COR-L47 (cell line): ENCODE data around the gene CYCS.

ENCODE experiments used
- DNase-seq: peaks from one replicate; lab custom pipeline; 2025; lab: John Stamatoyannopoulos, UW

CYCS gene

DNA sequence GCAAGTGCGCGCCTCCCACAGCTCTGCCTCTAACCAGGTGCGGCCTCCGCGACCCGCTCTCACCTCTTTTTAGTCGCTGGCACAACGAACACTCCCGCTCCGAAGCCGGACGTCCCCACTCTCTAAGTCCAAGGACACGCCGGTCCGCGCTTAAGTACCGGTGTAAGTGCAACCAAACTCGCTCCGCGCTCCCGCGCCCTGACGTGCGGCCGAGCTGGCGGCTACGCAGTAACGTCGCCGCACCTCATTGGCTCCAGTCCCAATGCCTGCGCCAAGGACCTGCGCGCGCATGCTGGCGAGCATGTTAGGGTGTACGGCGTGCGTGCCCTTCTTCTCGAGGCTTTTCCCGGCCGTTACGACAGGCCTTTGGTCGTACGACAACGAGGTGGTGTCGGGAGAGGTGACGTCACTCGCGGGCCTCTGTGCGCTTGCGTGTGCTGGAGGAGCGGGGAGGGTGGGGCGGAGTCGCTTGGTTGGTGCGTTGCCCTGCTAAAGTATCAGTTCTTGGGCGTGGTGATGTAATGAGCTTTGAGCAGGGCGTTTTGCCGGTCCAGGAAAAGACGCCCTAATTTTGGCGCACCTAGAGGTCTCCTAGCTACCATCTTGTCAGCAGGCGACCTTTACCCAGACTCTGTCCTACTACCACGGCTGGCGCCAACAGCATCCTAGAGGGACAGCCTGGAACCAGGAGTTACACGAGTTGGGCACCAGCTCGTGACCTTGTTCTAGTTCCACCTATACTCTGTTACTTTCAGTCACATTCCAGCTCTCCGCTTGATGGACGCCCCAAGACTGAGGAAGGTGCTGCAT, at the start of gene CYCS:
Gene CYCS, minus strand, starts transcription at position 124 of the 810 bp plus-strand sequence. CDS start 1,141 bp downstream, outside the sequence.
- peak; percentile 100 for DNase-seq

DNA sequence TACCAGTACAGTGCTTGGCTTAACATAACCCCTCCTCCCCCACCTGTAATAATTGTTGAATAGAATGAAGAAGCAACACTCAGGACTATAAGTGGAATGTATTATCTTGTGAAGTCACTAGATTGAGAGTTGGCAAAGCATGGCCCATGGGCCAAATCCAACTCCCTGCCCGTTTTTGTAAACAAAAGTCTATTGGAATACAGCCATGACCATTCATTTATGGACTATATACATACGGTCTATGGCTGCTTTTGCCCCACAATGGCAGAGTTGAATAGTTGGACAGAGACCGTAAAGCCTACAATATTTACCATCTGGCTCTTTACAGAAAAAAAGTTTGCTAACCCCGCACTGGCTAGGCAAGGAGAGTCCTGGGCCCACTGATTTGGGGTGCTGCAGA, 48.1 kb upstream of the CYCS start:
- no peak for DNase-seq

DNA sequence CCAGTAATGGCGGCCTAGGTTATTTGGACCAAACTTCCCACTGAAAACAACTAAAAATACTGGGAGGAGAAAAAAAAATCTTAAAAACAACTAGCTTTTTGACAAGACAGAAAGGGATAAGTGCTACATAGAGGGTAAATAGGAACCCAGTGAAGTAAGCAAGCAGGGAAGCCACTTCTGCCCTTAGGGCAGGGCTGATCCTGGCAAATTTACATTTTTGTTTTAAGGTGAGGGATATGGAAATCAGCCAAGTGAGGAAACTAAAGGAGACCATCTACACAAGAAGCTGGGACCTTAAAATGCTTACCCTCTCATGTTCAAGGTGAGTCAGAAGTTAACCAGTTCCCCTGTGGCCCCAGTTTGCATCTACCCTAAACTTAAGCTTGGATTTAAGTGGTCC, 46.5 kb upstream of the CYCS start:
- DNase-seq = no peak

DNA sequence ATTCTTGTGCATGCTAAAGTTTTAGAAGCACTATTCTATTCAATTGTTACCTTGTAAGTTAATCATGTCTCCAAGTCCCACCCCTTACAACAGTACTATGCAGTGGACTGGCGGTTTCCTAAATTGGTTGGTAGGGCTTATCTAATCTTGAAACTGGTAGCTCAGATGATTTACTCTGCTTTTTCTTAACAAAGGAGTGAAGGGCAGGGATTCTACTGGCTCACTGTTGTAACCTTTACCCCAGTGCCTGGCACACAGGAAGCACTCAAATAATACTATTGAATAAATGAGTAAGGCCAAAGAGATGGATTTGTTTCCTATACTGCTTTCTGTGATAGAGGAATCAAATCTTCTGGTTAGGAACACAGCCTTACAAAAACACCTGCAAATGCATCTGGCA, 46.0 kb upstream of the CYCS start:
- no peak for DNase-seq

- DNase-seq = no peak
Observed at GRCh38 chr7:25169683-25170082, 44.6 kb upstream of the CYCS start.

DNA sequence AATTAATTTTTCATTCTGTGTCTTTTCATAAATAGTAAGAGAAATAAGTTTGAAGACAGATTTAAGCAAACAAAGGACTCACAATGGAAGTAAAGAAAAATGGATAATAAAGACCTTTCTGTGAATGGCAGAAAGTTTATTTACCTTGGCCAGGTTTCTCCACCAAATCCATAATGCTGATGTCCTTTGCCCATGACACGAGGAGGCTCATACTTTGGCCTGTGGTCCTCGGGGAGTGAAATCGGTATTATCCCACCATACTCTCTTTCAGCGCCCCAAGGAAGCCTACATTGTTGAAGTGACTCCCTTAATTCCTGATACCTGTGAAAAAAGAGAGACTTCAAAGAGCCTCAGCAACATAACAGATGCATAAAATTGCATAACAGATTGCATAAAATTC, 43.1 kb upstream of the CYCS start:
- no peak for DNase-seq

DNA sequence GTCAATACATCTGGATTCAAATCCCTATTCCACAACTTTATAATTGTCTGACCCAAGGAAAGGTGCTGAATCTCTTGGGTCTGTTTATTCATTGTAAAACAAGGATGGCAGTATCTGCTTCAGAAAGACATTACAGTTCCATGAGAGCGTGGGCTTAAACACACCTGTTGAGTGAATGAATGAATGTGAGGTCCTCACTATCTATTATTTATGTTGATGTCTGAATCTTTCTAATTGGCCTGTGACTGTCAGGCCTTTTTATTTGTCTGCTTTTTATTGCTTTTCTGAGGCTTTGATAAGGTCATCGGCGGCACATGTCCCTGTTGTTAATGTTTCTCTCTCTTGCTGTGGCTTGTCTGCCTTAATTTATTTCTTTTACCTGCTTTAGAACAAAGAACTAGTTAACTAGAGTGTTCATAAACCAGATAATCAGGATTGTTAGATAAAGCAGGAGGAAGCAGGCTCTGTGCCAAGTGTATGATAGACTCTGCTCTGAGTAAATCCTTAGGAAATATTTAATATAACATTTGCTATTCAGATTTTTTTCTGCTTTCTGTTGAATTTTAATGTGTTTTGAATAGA, 42.3 kb upstream of the CYCS start:
- DNase-seq = peak; percentile 57

DNA sequence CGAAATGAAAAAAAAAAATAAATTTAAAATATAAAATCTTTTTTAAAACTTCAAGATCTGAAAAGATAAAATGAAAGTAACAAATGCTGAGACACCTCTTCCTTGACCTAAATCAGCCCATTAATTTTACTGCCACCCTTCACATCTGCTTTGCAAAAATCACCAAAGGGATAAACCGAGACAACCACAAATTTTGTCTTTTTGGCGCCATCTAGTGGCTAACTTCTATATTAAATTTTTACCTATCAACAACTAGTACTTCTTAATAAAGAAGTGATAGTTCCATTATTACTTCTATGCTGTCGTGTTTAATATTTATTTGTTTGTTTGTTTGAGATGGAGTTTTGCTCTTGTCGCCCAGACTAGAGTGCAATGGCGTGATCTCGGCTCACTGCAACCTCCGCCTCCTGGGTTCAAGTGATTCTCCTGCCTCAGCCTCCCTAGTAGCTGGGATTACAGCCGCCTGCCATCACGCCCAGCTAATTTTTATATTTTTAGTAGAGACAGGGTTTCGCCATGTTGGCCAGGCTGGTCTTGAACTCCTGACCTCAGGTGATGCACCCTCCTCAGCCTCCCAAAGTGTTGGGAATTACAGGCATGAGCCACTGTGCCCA, 35.0 kb upstream of the CYCS start:
- DNase-seq = peak; percentile 44

DNA sequence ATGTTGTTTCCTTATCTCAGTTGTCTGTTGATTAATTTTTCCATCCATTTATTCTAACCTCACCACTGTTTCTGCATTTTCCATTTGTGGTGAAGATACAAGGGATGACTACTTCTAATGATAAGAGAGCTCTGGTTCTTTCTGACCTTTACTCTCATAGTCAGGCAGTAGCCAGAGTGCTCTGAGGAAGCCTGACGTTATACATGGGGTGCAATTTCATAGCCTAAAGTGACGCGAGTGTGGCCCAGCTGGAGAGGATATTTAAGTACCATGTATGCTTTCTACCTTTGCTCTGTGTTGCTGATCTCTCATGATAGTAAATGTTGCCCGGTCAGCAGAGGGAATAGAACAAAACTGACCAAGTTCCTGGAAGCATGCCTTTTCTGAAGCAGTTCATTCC, 33.9 kb upstream of the CYCS start:
- no peak for DNase-seq

DNA sequence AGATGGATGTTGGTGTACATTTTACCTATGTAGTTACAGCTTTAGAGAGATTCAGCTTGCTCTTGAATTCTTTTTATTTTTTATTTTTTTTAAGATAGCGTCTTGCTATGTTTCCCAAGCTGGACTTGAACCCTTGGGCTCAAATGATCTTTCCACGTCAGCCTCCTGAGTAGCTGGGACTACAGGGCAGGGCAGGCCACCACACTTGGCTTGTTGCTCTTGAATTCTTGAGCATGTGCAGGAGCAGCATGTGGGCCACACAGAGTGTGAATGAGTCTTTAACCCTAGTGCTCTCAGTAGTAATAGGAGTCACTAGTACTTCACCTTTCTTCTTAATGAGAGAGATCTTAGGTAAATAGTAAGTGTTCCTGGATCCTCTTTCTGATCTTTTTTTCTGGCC, 26.7 kb upstream of the CYCS start:
- DNase-seq = no peak

- no peak for DNase-seq
Observed at GRCh38 chr7:25149836-25150235, 24.8 kb upstream of the CYCS start.

DNA sequence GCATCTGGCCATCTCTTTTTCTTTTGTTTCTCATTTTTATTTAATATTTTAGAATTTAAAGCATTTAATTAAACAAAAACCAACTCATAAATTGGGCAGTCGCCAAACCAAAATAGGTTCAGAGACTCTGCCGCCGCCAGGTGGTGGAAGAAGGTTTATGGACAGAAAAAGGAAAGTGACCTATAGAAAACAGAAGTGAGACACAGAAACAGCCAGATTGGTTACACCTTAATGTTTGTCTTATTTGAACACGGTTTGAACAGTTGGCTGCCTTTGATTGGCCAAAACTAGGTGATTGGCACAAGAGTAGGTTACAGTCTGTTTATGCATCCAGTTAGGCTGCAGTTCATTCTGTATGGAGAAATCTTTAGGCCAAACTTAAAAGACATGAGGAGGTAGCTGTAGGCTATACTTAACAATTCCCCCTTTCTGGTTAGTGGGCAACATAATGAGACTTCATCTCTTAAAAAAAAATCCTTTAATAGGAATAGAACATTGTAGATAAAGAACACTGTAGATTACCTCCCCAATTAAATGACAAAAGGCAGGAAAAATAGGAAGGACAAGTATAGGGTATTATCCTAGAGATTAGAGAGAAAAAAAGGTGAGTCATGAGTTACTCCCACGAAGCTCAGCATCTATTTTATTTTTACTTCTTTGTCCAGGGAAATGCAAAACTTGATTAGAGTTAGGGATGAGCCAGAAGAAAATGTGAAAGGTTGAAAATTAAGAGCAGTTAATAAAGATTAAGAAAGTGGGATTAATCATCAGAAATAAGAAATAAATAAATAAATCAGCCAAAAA, 23.9 kb upstream of the CYCS start:
- DNase-seq = no peak

DNA sequence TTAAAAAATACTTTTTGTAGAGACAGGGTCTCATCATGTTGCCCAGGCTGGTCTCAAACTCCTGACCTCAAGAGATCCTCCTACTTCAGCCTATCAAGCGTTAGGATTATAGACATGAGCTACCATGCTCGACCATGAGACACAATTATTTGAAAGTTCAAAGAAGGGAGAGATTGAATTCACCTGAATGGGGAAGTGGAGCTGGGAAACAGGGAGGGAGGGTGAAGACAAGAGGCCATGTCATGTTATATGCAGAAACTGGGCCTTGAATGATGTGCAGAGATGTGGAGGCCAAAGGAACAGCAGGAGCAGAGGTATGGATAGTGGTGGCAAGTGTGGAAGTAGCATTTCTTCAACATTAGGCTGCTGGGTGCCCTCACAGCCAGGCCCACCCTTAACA, 18.7 kb upstream of the CYCS start:
- no peak for DNase-seq

GRCh38 chr7:25139536-25139935, 14.5 kb upstream of the CYCS start:
- no peak for DNase-seq

DNA sequence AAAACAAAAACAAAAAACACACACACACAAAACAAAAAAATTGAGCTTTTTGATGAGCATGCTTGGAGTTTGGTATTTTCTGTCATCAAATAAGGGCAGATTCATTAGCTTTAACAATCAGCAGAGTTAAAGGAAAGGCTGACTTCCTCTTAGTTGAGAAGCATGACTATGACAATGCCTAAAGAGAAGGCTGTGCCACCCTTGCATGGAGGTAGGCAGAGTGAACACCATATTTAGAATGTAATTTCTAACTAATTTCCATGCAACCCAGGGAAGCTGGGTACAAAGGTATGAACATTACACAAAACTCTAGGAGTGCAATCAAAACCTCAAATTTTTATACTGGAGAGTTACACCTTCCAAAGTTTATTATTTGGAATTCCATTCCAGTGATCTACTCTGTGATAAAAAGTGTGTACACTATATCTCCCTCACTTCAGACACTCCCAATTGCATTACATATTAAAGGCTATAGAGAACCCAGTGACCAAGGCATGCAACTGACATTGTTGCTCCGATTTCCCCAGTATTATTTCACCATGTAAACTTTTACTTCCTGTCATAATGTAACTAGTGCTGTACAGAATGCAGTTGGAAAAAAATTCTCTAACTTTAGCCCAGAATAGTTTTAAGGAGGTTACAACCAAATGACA, 9.4 kb upstream of the CYCS start:
- no peak for DNase-seq

GRCh38 chr7:25132430-25132829, 7.4 kb upstream of the CYCS start:
- DNase-seq = no peak

DNA sequence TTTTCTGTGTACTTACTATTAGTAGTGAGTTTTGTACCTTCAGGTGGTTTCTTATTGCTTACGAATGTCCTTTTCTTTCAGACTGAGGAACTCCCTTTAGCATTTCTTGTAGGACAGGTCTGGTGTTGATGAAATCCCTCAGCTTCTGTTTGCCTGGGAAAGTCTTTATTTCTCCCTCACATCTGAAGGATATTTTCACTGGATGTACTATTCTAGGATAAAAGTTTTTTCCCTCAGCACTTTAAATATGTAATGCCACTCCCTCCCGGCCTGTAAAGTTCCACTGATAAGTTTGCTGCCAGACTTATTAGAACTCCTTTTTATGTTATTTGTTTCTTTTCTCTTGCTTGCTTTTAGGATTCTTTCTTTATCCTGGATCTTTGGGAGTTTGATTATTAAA, 1.7 kb upstream of the CYCS start:
- no peak for DNase-seq

DNA sequence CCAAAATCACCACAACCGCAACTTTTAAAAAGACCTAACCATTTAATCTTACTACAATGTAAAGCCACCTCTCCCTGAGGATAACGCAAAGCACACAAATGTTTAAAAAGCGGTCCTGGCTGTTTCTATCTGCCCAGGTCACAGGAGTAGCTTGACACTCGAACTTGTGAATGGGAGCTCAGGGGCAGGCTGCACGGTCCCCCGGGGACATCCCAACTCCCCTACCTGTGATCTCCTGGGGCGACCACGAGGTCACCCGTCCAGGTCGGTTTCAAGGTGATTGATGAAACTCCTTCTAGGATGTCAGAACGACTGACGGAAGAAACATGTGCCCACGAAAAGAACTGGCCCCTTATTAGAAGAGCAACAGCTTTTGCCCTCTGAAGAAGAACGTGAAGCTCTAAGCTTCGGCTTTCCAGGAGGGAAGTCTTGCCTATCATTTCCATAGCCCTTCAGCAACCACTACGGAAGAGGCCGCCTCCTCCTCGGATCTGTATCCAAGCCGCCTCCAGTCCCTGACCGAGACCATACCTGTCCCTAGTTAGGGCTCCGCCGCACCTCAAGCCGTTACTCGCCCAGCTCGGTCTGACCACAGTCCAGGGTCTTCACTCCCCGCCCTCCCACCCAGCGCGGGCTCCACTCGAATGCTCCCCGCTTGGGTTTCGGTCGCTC, 459 bp downstream of the CYCS start:
- DNase-seq = no peak

- DNase-seq = no peak
Observed at GRCh38 chr7:25122373-25122772, 2.7 kb downstream of the CYCS start.

DNA sequence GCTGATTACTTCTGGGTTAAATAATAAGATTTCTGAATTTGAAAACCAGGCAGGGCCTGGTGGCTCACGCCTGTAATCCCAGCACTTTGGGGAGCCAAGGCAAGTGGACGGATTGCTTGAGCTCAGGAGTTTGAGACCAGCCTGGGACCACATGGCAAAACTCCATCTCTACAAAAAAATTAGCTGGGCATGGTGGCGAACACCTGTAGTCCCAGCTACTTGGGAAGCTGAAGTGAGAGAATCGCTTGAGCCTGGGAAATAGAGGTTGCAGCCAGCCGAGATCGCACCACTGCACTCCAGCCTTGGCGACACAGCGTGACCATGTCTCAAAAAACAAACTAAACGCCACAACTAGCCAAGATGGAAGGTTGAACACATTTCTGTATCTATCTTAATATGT, 3.5 kb downstream of the CYCS start:
- no peak for DNase-seq

GRCh38 chr7:25119102-25119501, 6.0 kb downstream of the CYCS start:
- no peak for DNase-seq
